Measurements from ENCODE around the gene HOXA13. TPM values are rescaled to one million over a fixed set of nuclear protein-coding genes. Genes with fewer than 3 reads are reported as not detected.

Gene HOXA13
- total and polyA plus RNA-seq, 10 of the 15 experiments (the other 5 are each of a cell fraction or from before 2014, with no cell fraction given), result not detected

GRCh38 chr7:27179030-27179429 is 20.9 kb downstream of the HOXA13 start:
- ChIA-PET POLR2A (no interaction called here), RAD21 (ENCODE audit: unreplicated experiment) (no interaction called here), SMC1A (ENCODE audit: uncharacterized antibody, unreplicated experiment) (interaction anchor here (1.4 to 1.5 kb wide), 2 partner anchors 495 to 1286 kb away, joined by 4 to 5 read pairs; no protein-coding TSS in a partner anchor), CTCF (interaction anchor here (0.6 to 2.0 kb wide), 9 partner anchors 9 to 1285 kb away, joined by 3 to 5 read pairs (median 3); no protein-coding TSS in a partner anchor)
- no peaks in the 10 kb centered on the region; the same call in 2 of the 3 replicates for H3K9me3 ChIP-seq (replicated peaks; ENCODE audit: control insufficient read depth, insufficient read depth, low read length)
- FAIRE-seq (no peak), DNase-seq (ENCODE audit: low read depth, low spot score) (no peak), ATAC-seq (no peak)
- 75% methylated on average over 13 of the region's 14 CpGs for WGBS (ENCODE audit: insufficient coverage, insufficient replicate concordance, low lambda C conversion rate, missing lambda C conversion rate)
- H4K20me1 ChIP-seq (ENCODE audit: control insufficient read depth, insufficient read depth), result no peaks in the 10 kb centered on the region
- no peaks in the 10 kb centered on the region for H3K4me1 ChIP-seq (ENCODE audit: control insufficient read depth, insufficient read depth, low read length)
- no peak overlapping the region for H2AFZ ChIP-seq (ENCODE audit: control insufficient read depth, low read depth, low read length)
- H3K9ac ChIP-seq (ENCODE audit: control insufficient read depth, insufficient read depth, low read length), result no peak overlapping the region
- H3K27me3 ChIP-seq (replicated peaks in 1 of 2; ENCODE audit: control insufficient read depth in 2 of 2, insufficient read depth in 2 of 2, low read length in 1 of 2), result peaks cover 14 to 26% of the 10 kb centered on the region in 2 experiments
- H3K36me3 ChIP-seq (ENCODE audit: control insufficient read depth in 2 of 2, insufficient read depth in 2 of 2, low read length in 1 of 2), result no peaks in the 10 kb centered on the region
- H3K4me3 ChIP-seq, result no peak overlapping the region
- no peak for TF ChIP-seq EZH2 (IDR thresholded peaks at IDR 0.05; ENCODE audit: borderline replicate concordance, control insufficient read depth, low read depth, low read length)
- TF ChIP-seq SMAD5 (IDR thresholded peaks at IDR 0.05; ENCODE audit: low read depth), result no peak
- no peak for TF ChIP-seq RB1 (IDR thresholded peaks at IDR 0.05; ENCODE audit: borderline replicate concordance)
- TF ChIP-seq ZNF592 (IDR thresholded peaks at IDR 0.05), result no peak
- no peak for TF ChIP-seq ZBTB33 (IDR thresholded peaks at IDR 0.05)
- intact Hi-C loops (cut with micrococcal nuclease; ENCODE audit: unreplicated experiment), result no loop called here
- no TSS peak for BruUV-seq (replicated peaks)
- H3K4me2 ChIP-seq (ENCODE audit: control insufficient read depth, insufficient read depth), result no peak overlapping the region
- no peaks in the 10 kb centered on the region for H3K79me2 ChIP-seq (ENCODE audit: control insufficient read depth, insufficient read depth, low read length)
- no peak overlapping the region for H3K27ac ChIP-seq (ENCODE audit: control insufficient read depth, insufficient read depth)
- in situ Hi-C loops (cut with MboI), result no loop called here
